ENCODE results near the gene C2CD5.

- TF ChIP-seq CTCF (IDR thresholded peaks at IDR 0.05; ENCODE audit: low read depth, low read length) (no peak), EZH2phosphoT487 (IDR thresholded peaks at IDR 0.05; ENCODE audit: low read depth) (no peak)
Measured at GRCh38 chr12:22514875-22515274, 29.5 kb downstream of the C2CD5 start.

Data from OCI-LY3 (cell line).